ENCODE measurements around the gene ZNF485.
"Not testable (repeated sequence)": the region's sequence is repeated elsewhere in the genome, so short reads cannot be mapped to it uniquely, and the experiment has no call there.

Gene ZNF485

DNA sequence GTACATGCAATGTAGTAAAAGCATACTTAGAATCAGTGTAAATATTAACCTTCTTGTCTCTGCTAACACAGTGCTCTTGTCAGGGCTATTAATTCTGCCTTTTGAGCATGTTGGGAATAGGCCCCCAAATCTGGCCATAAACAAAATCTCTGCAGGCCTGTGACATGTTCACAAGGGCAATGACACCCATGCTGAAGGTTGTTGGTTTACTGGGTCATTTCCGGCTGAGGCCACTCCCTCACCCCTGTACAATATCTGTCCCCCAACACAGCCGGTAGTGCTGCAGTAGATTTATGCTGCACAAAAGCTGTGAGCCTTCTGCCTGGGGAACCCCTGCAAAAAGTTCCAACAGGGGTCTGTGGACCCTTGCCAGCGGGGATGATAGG, 19.5 kb upstream of the ZNF485 start:
- not testable (repeated sequence) for H3K18ac ChIP-seq (ENCODE audit: low read length); H4K12ac ChIP-seq (ENCODE audit: low read depth, low read length); H4K8ac ChIP-seq (ENCODE audit: low read depth, low read length); DNase-seq; H3K27ac ChIP-seq (ENCODE audit: low read depth, low read length); H3K79me2 ChIP-seq (ENCODE audit: control insufficient read depth, insufficient read depth, low read length, poor library complexity); H3K79me1 ChIP-seq (ENCODE audit: low read length); H3K23ac ChIP-seq (ENCODE audit: low read length); H2BK120ac ChIP-seq (ENCODE audit: insufficient read depth, low read length, poor library complexity); H3K27me3 ChIP-seq (ENCODE audit: insufficient read depth, low read length); H3K9ac ChIP-seq (ENCODE audit: low read length); H3K14ac ChIP-seq (ENCODE audit: low read length); H3K4me3 ChIP-seq (ENCODE audit: low read depth, low read length); H2AK5ac ChIP-seq (ENCODE audit: low read length); H2BK5ac ChIP-seq (ENCODE audit: low read depth, low read length, poor library complexity); H3K9me3 ChIP-seq (ENCODE audit: insufficient read depth, low read depth, low read length); H4K91ac ChIP-seq (ENCODE audit: low read depth, low read length); H3K4me2 ChIP-seq (ENCODE audit: low read length); H2BK12ac ChIP-seq (ENCODE audit: low read length); H3K36me3 ChIP-seq (ENCODE audit: control insufficient read depth in 1 of 2, insufficient read depth in 2 of 2, low read length in 2 of 2); H2AFZ ChIP-seq (ENCODE audit: insufficient read depth, low read length, poor library complexity); H3K4ac ChIP-seq (ENCODE audit: low read depth, low read length); H3K4me1 ChIP-seq (ENCODE audit: control insufficient read depth in 1 of 2, insufficient read depth in 2 of 2, low read length in 2 of 2)
- WGBS (ENCODE audit: extremely low coverage, insufficient coverage, insufficient read length) = no CpG with 5 or more reads among the region's 3 CpGs

DNA sequence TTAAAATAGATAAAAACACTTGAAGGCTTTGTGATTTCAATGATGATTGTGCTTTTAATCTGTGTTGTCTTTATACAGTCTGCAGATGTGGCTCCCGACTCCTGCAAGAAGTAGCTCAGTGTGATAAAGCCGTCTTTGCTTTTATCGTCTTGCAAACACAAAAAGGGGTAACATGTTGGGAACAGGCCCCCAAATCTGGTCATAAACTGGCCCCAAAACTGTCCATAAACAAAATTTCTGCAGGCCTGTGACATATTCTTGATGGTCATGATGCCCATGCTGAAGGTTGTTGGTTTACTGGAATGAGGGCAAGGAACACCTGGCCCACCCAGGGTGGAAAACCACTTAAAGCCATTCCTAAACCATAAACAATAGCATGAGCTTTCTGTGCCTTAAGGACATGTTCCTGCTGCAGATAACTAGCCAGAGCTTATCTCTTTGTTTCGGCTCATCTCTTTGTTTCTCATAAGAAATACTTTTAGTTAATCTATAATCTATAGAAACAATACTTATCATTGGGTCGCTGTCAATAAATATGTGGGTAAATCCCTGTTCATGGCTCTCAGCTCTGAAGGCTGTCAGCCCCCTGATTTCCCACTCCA, 14.8 kb upstream of the ZNF485 start:
- Histone ChIP-seq H3K9me3 (ENCODE audit: insufficient read depth, low read depth, low read length) (peaks cover 4% of the 10 kb centered on the region), H2AFZ (ENCODE audit: insufficient read depth, low read length, poor library complexity) (no peak overlapping the region), H2AK5ac (ENCODE audit: low read length) (no peak overlapping the region), H2BK12ac (ENCODE audit: low read length) (no peak overlapping the region), H3K4me1 (ENCODE audit: control insufficient read depth in 1 of 2, insufficient read depth in 2 of 2, low read length in 2 of 2) (no peaks in the 10 kb centered on the region), H2BK120ac (ENCODE audit: insufficient read depth, low read length, poor library complexity) (no peak overlapping the region), H3K36me3 (ENCODE audit: control insufficient read depth in 1 of 2, insufficient read depth in 2 of 2, low read length in 2 of 2) (no peaks in the 10 kb centered on the region), H3K4me3 (ENCODE audit: low read depth, low read length) (no peak overlapping the region), H3K27me3 (ENCODE audit: insufficient read depth, low read length) (no peaks in the 10 kb centered on the region), H3K18ac (ENCODE audit: low read length) (no peak overlapping the region), H4K12ac (ENCODE audit: low read depth, low read length) (no peak overlapping the region), H3K4me2 (ENCODE audit: low read length) (no peak overlapping the region), H3K9ac (ENCODE audit: low read length) (no peak overlapping the region), H2BK5ac (ENCODE audit: low read depth, low read length, poor library complexity) (no peak overlapping the region), H3K14ac (ENCODE audit: low read length) (no peak overlapping the region), H3K23ac (ENCODE audit: low read length) (no peak overlapping the region), H3K79me2 (ENCODE audit: control insufficient read depth, insufficient read depth, low read length, poor library complexity) (no peaks in the 10 kb centered on the region), H3K4ac (ENCODE audit: low read depth, low read length) (no peak overlapping the region), H4K91ac (ENCODE audit: low read depth, low read length) (no peak overlapping the region), H3K79me1 (ENCODE audit: low read length) (no peaks in the 10 kb centered on the region), H4K8ac (ENCODE audit: low read depth, low read length) (no peak overlapping the region), H3K27ac (ENCODE audit: low read depth, low read length) (no peak overlapping the region)
- DNase-seq = no peak
- no CpG with 5 or more reads among the region's 5 CpGs for WGBS (ENCODE audit: extremely low coverage, insufficient coverage, insufficient read length)

DNA sequence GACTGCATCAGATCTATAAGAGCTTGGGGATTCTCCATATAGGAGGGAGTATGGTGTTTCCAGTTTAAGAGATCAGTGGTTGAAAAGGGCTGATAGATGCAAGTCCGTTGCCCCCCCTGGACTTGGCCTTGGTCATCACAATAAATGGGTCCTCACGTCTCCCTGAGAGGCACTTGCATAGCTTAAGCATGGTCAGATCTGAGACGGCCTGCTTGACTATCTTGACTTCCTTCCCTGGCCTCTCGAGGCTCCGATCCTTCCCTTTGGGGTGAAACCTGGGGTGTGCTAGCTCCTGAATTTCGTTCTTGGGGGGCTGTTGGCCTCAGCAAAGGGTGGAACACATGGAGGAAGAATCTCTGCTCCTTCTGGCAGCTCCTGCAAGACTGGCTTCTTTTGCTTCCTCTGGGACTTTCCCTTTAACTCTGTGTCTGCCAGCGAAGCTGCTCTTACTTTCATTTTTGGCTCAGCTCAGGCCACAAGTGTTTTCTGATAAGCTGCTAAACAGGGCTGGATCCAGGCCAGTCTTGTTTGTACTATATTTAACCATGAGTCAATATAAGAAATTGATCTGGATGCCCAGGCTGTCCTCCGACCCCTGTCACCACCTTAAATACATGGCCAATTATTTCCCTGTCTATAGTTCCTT, 11.2 kb upstream of the ZNF485 start:
- Histone ChIP-seq H3K4ac (ENCODE audit: low read depth, low read length) (no peak overlapping the region), H3K9ac (ENCODE audit: low read length) (no peak overlapping the region), H2BK120ac (ENCODE audit: insufficient read depth, low read length, poor library complexity) (no peak overlapping the region)

DNA sequence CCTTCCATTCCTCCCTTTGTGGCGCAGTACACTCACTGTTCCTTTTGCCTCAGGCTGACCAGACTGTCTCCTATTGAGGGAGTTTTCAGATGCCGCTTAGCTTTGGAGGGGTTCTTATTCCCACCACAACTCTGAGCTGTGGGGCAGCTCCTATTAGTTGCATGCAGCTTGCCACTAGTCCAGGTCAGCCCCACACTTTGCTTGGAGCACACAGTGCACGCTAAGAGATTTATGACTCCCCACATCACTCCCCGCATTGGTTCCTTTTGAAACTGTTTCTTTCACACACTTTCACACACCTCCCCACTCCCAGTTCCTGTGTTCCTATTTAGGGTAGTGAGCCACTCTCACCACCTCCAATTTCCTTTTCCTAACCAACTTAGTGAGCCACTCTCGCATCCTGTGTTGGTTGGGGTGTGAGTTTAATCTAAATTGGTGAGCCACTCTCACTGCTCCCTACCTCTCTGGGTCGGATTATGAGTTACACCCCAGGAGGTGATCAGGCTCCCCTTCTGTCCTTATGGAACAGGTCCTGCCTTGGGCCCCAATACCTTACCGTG, 10.4 kb upstream of the ZNF485 start:
- WGBS (ENCODE audit: extremely low coverage, insufficient coverage, insufficient read length) = no CpG with 5 or more reads among the region's 7 CpGs
- H3K79me2 ChIP-seq (ENCODE audit: control insufficient read depth, insufficient read depth, low read length, poor library complexity) = no peaks in the 10 kb centered on the region
- no peak overlapping the region for H3K4me2 ChIP-seq (ENCODE audit: low read length)
- no peaks in the 10 kb centered on the region for H3K27me3 ChIP-seq (ENCODE audit: insufficient read depth, low read length)
- no peak for DNase-seq
- no peak overlapping the region for H2BK5ac ChIP-seq (ENCODE audit: low read depth, low read length, poor library complexity)
- no peak overlapping the region for H2BK12ac ChIP-seq (ENCODE audit: low read length)
- no peak overlapping the region for H3K27ac ChIP-seq (ENCODE audit: low read depth, low read length)
- H4K8ac ChIP-seq (ENCODE audit: low read depth, low read length) = no peak overlapping the region
- H3K23ac ChIP-seq (ENCODE audit: low read length) = no peak overlapping the region
- no peaks in the 10 kb centered on the region for H3K4me1 ChIP-seq (ENCODE audit: control insufficient read depth in 1 of 2, insufficient read depth in 2 of 2, low read length in 2 of 2)
- H3K36me3 ChIP-seq (ENCODE audit: control insufficient read depth in 1 of 2, insufficient read depth in 2 of 2, low read length in 2 of 2) = no peaks in the 10 kb centered on the region
- H4K91ac ChIP-seq (ENCODE audit: low read depth, low read length) = no peak overlapping the region
- H3K18ac ChIP-seq (ENCODE audit: low read length) = no peak overlapping the region
- H2BK120ac ChIP-seq (ENCODE audit: insufficient read depth, low read length, poor library complexity) = no peak overlapping the region
- peaks cover 8% of the 10 kb centered on the region for H3K9me3 ChIP-seq (ENCODE audit: insufficient read depth, low read depth, low read length)
- H2AK5ac ChIP-seq (ENCODE audit: low read length) = no peak overlapping the region
- no peaks in the 10 kb centered on the region for H3K79me1 ChIP-seq (ENCODE audit: low read length)
- no peak overlapping the region for H2AFZ ChIP-seq (ENCODE audit: insufficient read depth, low read length, poor library complexity)
- H3K9ac ChIP-seq (ENCODE audit: low read length) = no peak overlapping the region
- no peak overlapping the region for H3K4ac ChIP-seq (ENCODE audit: low read depth, low read length)
- no peak overlapping the region for H3K14ac ChIP-seq (ENCODE audit: low read length)
- H3K4me3 ChIP-seq (ENCODE audit: low read depth, low read length) = no peak overlapping the region
- no peak overlapping the region for H4K12ac ChIP-seq (ENCODE audit: low read depth, low read length)

More for the DNA sequence above, 11.2 kb upstream of the ZNF485 start:
- Histone ChIP-seq H3K27ac (ENCODE audit: low read depth, low read length) (no peak overlapping the region), H4K12ac (ENCODE audit: low read depth, low read length) (no peak overlapping the region), H3K79me2 (ENCODE audit: control insufficient read depth, insufficient read depth, low read length, poor library complexity) (no peaks in the 10 kb centered on the region), H4K8ac (ENCODE audit: low read depth, low read length) (no peak overlapping the region), H3K14ac (ENCODE audit: low read length) (no peak overlapping the region), H3K79me1 (ENCODE audit: low read length) (no peaks in the 10 kb centered on the region), H3K4me2 (ENCODE audit: low read length) (no peak overlapping the region), H2BK5ac (ENCODE audit: low read depth, low read length, poor library complexity) (no peak overlapping the region), H3K18ac (ENCODE audit: low read length) (no peak overlapping the region), H4K91ac (ENCODE audit: low read depth, low read length) (no peak overlapping the region), H3K27me3 (ENCODE audit: insufficient read depth, low read length) (no peaks in the 10 kb centered on the region), H3K23ac (ENCODE audit: low read length) (no peak overlapping the region), H3K36me3 (ENCODE audit: control insufficient read depth in 1 of 2, insufficient read depth in 2 of 2, low read length in 2 of 2) (no peaks in the 10 kb centered on the region), H3K9me3 (ENCODE audit: insufficient read depth, low read depth, low read length) (peaks cover 8% of the 10 kb centered on the region), H2AFZ (ENCODE audit: insufficient read depth, low read length, poor library complexity) (no peak overlapping the region), H2AK5ac (ENCODE audit: low read length) (no peak overlapping the region), H2BK12ac (ENCODE audit: low read length) (no peak overlapping the region), H3K4me3 (ENCODE audit: low read depth, low read length) (no peak overlapping the region), H3K4me1 (ENCODE audit: control insufficient read depth in 1 of 2, insufficient read depth in 2 of 2, low read length in 2 of 2) (no peaks in the 10 kb centered on the region)
- DNase-seq = no peak
- WGBS (ENCODE audit: extremely low coverage, insufficient coverage, insufficient read length) = no CpG with 5 or more reads among the region's 8 CpGs
